SKM-1 treated with dmso at 0.1 percent for 144 hours (cell line): ENCODE data around the gene BZW2.
"Not testable (repeated sequence)": the region's sequence is repeated elsewhere in the genome, so short reads cannot be mapped to it uniquely, and the experiment has no call there.

Experiments used
- DNase-seq: peaks from one replicate; lab custom pipeline; 2025; ENCODE audit not compliant: unreplicated experiment; lab: John Stamatoyannopoulos, UW

BZW2 gene

GRCh38 chr7:16644636-16645592 is 1.1 kb upstream of the BZW2 start:
- DNase-seq, result no peak

- DNase-seq, result peak; percentile 16
These were observed 591 bp downstream of the BZW2 start for GRCh38 chr7:16646472-16647072.

- no peak for DNase-seq
These were observed 1.5 kb downstream of the BZW2 start for GRCh38 chr7:16647435-16647960.

- no peak for DNase-seq
These were observed 2.6 kb downstream of the BZW2 start for GRCh38 chr7:16648551-16648950.

- DNase-seq, result no peak
These were observed 3.2 kb downstream of the BZW2 start for GRCh38 chr7:16649196-16649595.

- no peak for DNase-seq
These were observed 4.3 kb downstream of the BZW2 start for GRCh38 chr7:16650266-16650665.

- DNase-seq, result no peak
These were observed 5.6 kb downstream of the BZW2 start for GRCh38 chr7:16651396-16652239.

GRCh38 chr7:16652240-16652583 is 6.2 kb downstream of the BZW2 start:
- no peak for DNase-seq

GRCh38 chr7:16652888-16653287 is 6.9 kb downstream of the BZW2 start:
- no peak for DNase-seq

GRCh38 chr7:16655394-16655793 is 9.4 kb downstream of the BZW2 start:
- no peak for DNase-seq

GRCh38 chr7:16656141-16656540 is 10.2 kb downstream of the BZW2 start:
- no peak for DNase-seq

GRCh38 chr7:16657656-16658279 is 11.8 kb downstream of the BZW2 start:
- no peak for DNase-seq

- not testable (repeated sequence) for DNase-seq
These were observed 14.0 kb downstream of the BZW2 start for GRCh38 chr7:16659854-16660497.

- DNase-seq, result peak; percentile 52
These were observed 14.9 kb downstream of the BZW2 start for GRCh38 chr7:16660702-16661464.

- DNase-seq, result no peak
These were observed 15.9 kb downstream of the BZW2 start for GRCh38 chr7:16661924-16662323.

GRCh38 chr7:16667355-16667754 is 21.4 kb downstream of the BZW2 start:
- no peak for DNase-seq

- DNase-seq, result peak; percentile 57
These were observed 22.3 kb downstream of the BZW2 start for GRCh38 chr7:16668049-16668858.

- no peak for DNase-seq
These were observed 23.0 kb downstream of the BZW2 start for GRCh38 chr7:16668978-16669377.

GRCh38 chr7:16669581-16669980 is 23.6 kb downstream of the BZW2 start:
- DNase-seq, result no peak
